Measurements from ENCODE around the gene TADA3. TPM values are rescaled to one million over a fixed set of nuclear protein-coding genes. Genes with fewer than 3 reads are reported as not detected.

The TADA3 gene
- total and polyA plus RNA-seq, 2 of the 4 experiments (the other 2 are of a cell fraction), result 68.0 to 83.0 TPM

GRCh38 chr3:9748031-9748430, 44.2 kb downstream of the TADA3 start:
- no peak overlapping the region for H3K27ac ChIP-seq (ENCODE audit: insufficient read depth, low read length)
- no peak overlapping the region for H3K4ac ChIP-seq (ENCODE audit: low read depth, low read length)
- H3K79me1 ChIP-seq (ENCODE audit: low read depth in 1 of 2, low read length in 2 of 2), result peaks cover 17 to 42% of the 10 kb centered on the region in 2 experiments
- intact Hi-C loops (cut with micrococcal nuclease), result no loop called here
- no peaks in the 10 kb centered on the region for H4K20me1 ChIP-seq (ENCODE audit: insufficient read depth, low read length)
- ChIA-PET POLR2A (ENCODE audit: unreplicated experiment) (no interaction called here), CTCF (no interaction called here)
- no peak overlapping the region for H3K4me3 ChIP-seq (ENCODE audit: insufficient read depth, low read depth, low read length)
- H3K18ac ChIP-seq (ENCODE audit: low read depth, low read length), result no peak overlapping the region
- H2AFZ ChIP-seq (replicated peaks; ENCODE audit: low read length, poor library complexity), result no peak overlapping the region
- TF ChIP-seq CHD1 (IDR thresholded peaks at IDR 0.05; ENCODE audit: low read depth, low read length) (no peak), NFE2L2 (IDR thresholded peaks at IDR 0.05; ENCODE audit: low read depth, low read length) (no peak), ELK1 (IDR thresholded peaks at IDR 0.05; ENCODE audit: borderline replicate concordance, low read depth, low read length) (no peak), SMC3 (IDR thresholded peaks at IDR 0.05; ENCODE audit: low read depth, low read length) (no peak), USF2 (IDR thresholded peaks at IDR 0.05; ENCODE audit: low read depth, low read length) (no peak), BHLHE40 (IDR thresholded peaks at IDR 0.05; ENCODE audit: low read depth, low read length) (no peak), MXI1 (IDR thresholded peaks at IDR 0.05; ENCODE audit: borderline replicate concordance, low read depth, low read length) (no peak), CTCF (conservative IDR thresholded peaks at IDR 0.05; ENCODE audit: low read depth, low read length) (no peak), MAZ (IDR thresholded peaks at IDR 0.05; ENCODE audit: borderline replicate concordance, low read depth, low read length) (no peak), POLR2A (IDR thresholded peaks at IDR 0.05; ENCODE audit: low read depth, low read length) (no peak), RAD21 (IDR thresholded peaks at IDR 0.05; ENCODE audit: low read length) (no peak), CEBPB (IDR thresholded peaks at IDR 0.05; ENCODE audit: low read depth, low read length) (no peak)
- in situ Hi-C loops (cut with MboI; ENCODE audit: low sequenced_read_pairs), result no loop called here
- no peak overlapping the region for H3K14ac ChIP-seq (replicated peaks; ENCODE audit: low read depth, low read length)
- dilution Hi-C loops (cut with HindIII; ENCODE audit: low sequenced_read_pairs, unreplicated experiment), result no loop called here
- BruUV-seq (replicated peaks), result no TSS peak
- no peak overlapping the region for H4K8ac ChIP-seq (ENCODE audit: low read depth in 2 of 2, low read length in 2 of 2)
- H2AK5ac ChIP-seq (ENCODE audit: low read depth, low read length), result no peak overlapping the region
- H2BK15ac ChIP-seq (ENCODE audit: low read depth, low read length), result no peak overlapping the region
- ATAC-seq (ENCODE audit: low read depth) (no peak), DNase-seq (no peak)
- no peaks in the 10 kb centered on the region for H3K9me3 ChIP-seq (ENCODE audit: control insufficient read depth, insufficient read depth, low read length)
- H2BK20ac ChIP-seq (ENCODE audit: low read depth, low read length), result no peak overlapping the region
- WGBS, 2 experiments (ENCODE audit: extremely low coverage in 2 of 2, insufficient read length in 1 of 2), result no CpG with 5 or more reads among the region's 2 CpGs
- H3K9ac ChIP-seq (ENCODE audit: low read depth, low read length), result no peak overlapping the region
- no peak overlapping the region for H3K23ac ChIP-seq (ENCODE audit: low read depth, low read length)
- no peak overlapping the region for H4K5ac ChIP-seq (ENCODE audit: low read depth, low read length)
- H3K56ac ChIP-seq (ENCODE audit: extremely low read depth, insufficient read depth, low read length), result no peak overlapping the region
- peaks cover 52% of the 10 kb centered on the region for H3K36me3 ChIP-seq (ENCODE audit: control insufficient read depth, insufficient read depth, low read length)
- no peak overlapping the region for H2BK5ac ChIP-seq (ENCODE audit: low read depth, low read length, poor library complexity, severe bottlenecking)
- H3K4me1 ChIP-seq (ENCODE audit: control insufficient read depth, insufficient read depth, low read length), result peaks cover 20% of the 10 kb centered on the region
- no peak overlapping the region for H4K91ac ChIP-seq (ENCODE audit: insufficient read depth, low read depth, low read length)
- no peak overlapping the region for H3K4me2 ChIP-seq (ENCODE audit: low read depth, low read length)
- no peak overlapping the region for H2BK120ac ChIP-seq (ENCODE audit: low read depth, low read length)
- H3K9me1 ChIP-seq (ENCODE audit: insufficient read depth, low read length), result peaks cover 17% of the 10 kb centered on the region
- no peak overlapping the region for H2AK9ac ChIP-seq (replicated peaks; ENCODE audit: low read depth, low read length, poor library complexity)
- H3K27me3 ChIP-seq (ENCODE audit: control insufficient read depth, insufficient read depth, low read length), result no peaks in the 10 kb centered on the region

Data from IMR-90 (cell line).